Mammary epithelial cell (primary cell): ENCODE measurements around the gene FOXL2NB.

Source experiments
- EZH2 ChIP-seq: IDR thresholded peaks from 2 replicates; pipeline ENCODE4 v1.6.1; 2012; ENCODE audit warnings: low read length, inconsistent platforms, borderline replicate concordance
- TF ChIP-seq, protein P1 (sequence below), 2 donors: IDR thresholded peaks in 1 of 2; conservative IDR thresholded peaks in 1 of 2; 2 replicates each; pipeline ENCODE4 v1.5.1; 2011 to 2012; ENCODE audit warnings: inconsistent platforms in 2 of 2, low read length in 2 of 2, mild to moderate bottlenecking in 2 of 2, control low read depth in 1 of 2, low read depth in 1 of 2; ENCODE audit not compliant: insufficient read depth in 1 of 2; ENCODE audit errors: extremely low read depth in 1 of 2

DNA sequence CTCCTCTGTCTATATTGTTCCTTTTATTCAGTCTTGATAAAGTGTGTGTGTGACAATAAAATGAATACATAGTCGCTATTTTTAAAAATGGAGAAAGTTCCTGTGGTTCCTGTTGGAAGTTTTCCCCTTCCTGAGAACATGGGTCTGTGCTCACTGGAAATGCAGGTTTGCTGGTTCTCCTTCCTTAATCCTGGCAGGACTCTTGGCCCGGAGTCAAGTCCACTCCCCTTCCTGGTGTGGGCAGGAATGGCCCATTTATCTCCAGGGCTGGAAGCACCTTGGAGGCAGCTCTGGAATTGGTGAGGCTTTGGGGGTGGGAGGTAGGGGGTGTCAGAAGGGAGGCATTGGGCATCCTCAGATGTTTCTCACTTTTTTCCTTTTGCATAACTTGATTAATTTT lies 30.2 kb upstream of the FOXL2NB start:
- TF ChIP-seq, protein P1, sequence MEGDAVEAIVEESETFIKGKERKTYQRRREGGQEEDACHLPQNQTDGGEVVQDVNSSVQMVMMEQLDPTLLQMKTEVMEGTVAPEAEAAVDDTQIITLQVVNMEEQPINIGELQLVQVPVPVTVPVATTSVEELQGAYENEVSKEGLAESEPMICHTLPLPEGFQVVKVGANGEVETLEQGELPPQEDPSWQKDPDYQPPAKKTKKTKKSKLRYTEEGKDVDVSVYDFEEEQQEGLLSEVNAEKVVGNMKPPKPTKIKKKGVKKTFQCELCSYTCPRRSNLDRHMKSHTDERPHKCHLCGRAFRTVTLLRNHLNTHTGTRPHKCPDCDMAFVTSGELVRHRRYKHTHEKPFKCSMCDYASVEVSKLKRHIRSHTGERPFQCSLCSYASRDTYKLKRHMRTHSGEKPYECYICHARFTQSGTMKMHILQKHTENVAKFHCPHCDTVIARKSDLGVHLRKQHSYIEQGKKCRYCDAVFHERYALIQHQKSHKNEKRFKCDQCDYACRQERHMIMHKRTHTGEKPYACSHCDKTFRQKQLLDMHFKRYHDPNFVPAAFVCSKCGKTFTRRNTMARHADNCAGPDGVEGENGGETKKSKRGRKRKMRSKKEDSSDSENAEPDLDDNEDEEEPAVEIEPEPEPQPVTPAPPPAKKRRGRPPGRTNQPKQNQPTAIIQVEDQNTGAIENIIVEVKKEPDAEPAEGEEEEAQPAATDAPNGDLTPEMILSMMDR (conservative IDR thresholded peaks at IDR 0.05 in 1 of 2, IDR thresholded peaks at IDR 0.05 in 1 of 2; ENCODE audit: extremely low read depth in 1 of 2, insufficient read depth in 1 of 2, low read depth in 1 of 2, low read length in 2 of 2) = no peak
- no peak for TF ChIP-seq EZH2
